HG03196 (cell line): ENCODE measurements around the gene TOMT.

Experiments
- ATAC-seq: cut with Tn5 transposase; IDR thresholded peaks from one replicate; pipeline ENCODE4 v1.9.1; 2021; ENCODE audit not compliant: unreplicated experiment

Gene TOMT

DNA sequence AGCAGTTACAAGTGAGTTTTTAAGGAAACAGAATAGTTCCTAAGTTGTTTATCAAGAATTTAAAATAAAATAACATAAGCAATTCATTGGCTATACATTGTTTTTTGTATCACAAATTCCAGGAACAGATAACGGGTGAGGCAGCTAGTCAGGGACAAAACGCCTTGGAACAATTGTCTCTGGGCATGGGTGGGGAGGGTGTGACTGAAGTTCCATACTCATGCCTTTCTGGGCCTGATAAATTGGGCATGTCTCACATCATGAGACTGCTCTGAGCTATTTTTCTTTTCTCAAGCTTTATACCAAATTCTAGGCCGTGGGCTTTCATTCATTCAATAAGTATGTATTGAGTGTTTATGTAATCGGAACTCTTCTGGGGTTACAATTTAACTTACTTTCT lies 51.4 kb downstream of the TOMT start:
- ATAC-seq: no peak
